Liver (tissue), 3 donors: ENCODE measurements around the gene ABHD16B.

Experiments used
- ATF3 ChIP-seq: IDR thresholded peaks from 2 replicates; pipeline ENCODE4 v1.6.1; 2016; ENCODE audit warnings: antibody characterized with exemption
- CTCF ChIP-seq: fragments of 150-350 bp; IDR thresholded peaks from 2 replicates; pipeline ENCODE4 v1.5.1; 2017; ENCODE audit warnings: improper control_type of control experiment, low read depth, low read length; ENCODE audit not compliant: missing input control
- FOXA1 ChIP-seq: IDR thresholded peaks from 2 replicates; pipeline ENCODE4 v1.6.1; 2016; ENCODE audit warnings: antibody characterized with exemption
- HNF4A ChIP-seq, 2 donors: conservative IDR thresholded peaks; 2 replicates each; pipeline ENCODE4 v1.6.1; 2016; ENCODE audit warnings: antibody characterized with exemption in 2 of 2, mild to moderate bottlenecking in 2 of 2
- JUND ChIP-seq, 2 donors: IDR thresholded peaks; 2 replicates each; pipeline ENCODE4 v1.6.1; 2016; ENCODE audit warnings: antibody characterized with exemption in 2 of 2
- MAX ChIP-seq: IDR thresholded peaks from 2 replicates; pipeline ENCODE4 v1.6.1; 2016; ENCODE audit warnings: antibody characterized with exemption
- NR2F2 ChIP-seq: IDR thresholded peaks from 2 replicates; pipeline ENCODE4 v1.6.1; 2016; ENCODE audit warnings: antibody characterized with exemption
- RAD21 ChIP-seq, 2 donors: IDR thresholded peaks; 2 replicates each; pipeline ENCODE4 v1.6.1; 2016; ENCODE audit warnings: antibody characterized with exemption in 2 of 2, mild to moderate bottlenecking in 2 of 2
- REST ChIP-seq: IDR thresholded peaks from 2 replicates; pipeline ENCODE4 v1.6.1; 2016; ENCODE audit warnings: antibody characterized with exemption, mild to moderate bottlenecking
- TAF1 ChIP-seq: conservative IDR thresholded peaks from 2 replicates; pipeline ENCODE4 v1.6.1; 2016; ENCODE audit warnings: antibody characterized with exemption, mild to moderate bottlenecking
- YY1 ChIP-seq: IDR thresholded peaks from 2 replicates; pipeline ENCODE4 v1.6.1; 2016; ENCODE audit warnings: antibody characterized with exemption, mild to moderate bottlenecking
- ZBTB33 ChIP-seq: IDR thresholded peaks from 2 replicates; pipeline ENCODE4 v1.6.1; 2016; ENCODE audit warnings: antibody characterized with exemption
- donor health status: healthy.
- donor health status: healthy.

GRCh38 chr20:63891061-63892002 lies 30.0 kb downstream of the ABHD16B start:
- TF ChIP-seq CTCF = no peak
- no peak for TF ChIP-seq HNF4A (conservative IDR thresholded peaks at IDR 0.05)
- no peak for TF ChIP-seq NR2F2
- no peak for TF ChIP-seq REST
- no peak for TF ChIP-seq TAF1
- TF ChIP-seq YY1 = no peak
- TF ChIP-seq ATF3 = no peak
- no peak for TF ChIP-seq ZBTB33
- TF ChIP-seq JUND (IDR thresholded peaks at IDR 0.05) = no peak
- TF ChIP-seq MAX = no peak
- TF ChIP-seq FOXA1 = no peak
- TF ChIP-seq RAD21 (IDR thresholded peaks at IDR 0.05) = no peak
